Psoas muscle (tissue), 8 donors: ENCODE data around the gene HDAC5. TPM values are rescaled to one million over a fixed set of nuclear protein-coding genes. Genes with fewer than 3 reads are reported as not detected.

Experiments
- ATAC-seq, 4 donors: fragments of 200-7000 bp; cut with Tn5 transposase; one replicate each; pipeline ENCODE4 v1.9.1; 2020; ENCODE audit warnings: moderate library complexity in 3 of 4, mild to moderate bottlenecking in 2 of 4
- DNase-seq, 2 donors: peaks; one replicate each; pipeline ENCODE4 v3.0.0-alpha.2; 2020
- H3K27ac ChIP-seq: fragments of 200-600 bp; one replicate; pipeline ENCODE4 v1.8.0; 2022
- H3K27me3 ChIP-seq, 3 donors: fragments of 200-600 bp in 1 of 3; one replicate each; pipeline versions ENCODE4 v1.6.1 to v1.8.0; 2013 to 2022; ENCODE audit warnings: low read length in 2 of 3, mild to moderate bottlenecking in 2 of 3, moderate library complexity in 1 of 3; ENCODE audit not compliant: insufficient read depth in 3 of 3
- H3K36me3 ChIP-seq, 2 donors: fragments of 200-600 bp in 1 of 2; one replicate each; pipeline versions ENCODE4 v1.6.1 to v1.8.0; 2013 to 2022; ENCODE audit warnings: low read depth in 1 of 2, mild to moderate bottlenecking in 1 of 2, moderate library complexity in 1 of 2; ENCODE audit not compliant: insufficient read depth in 1 of 2
- H3K4me1 ChIP-seq: fragments of 200-600 bp; one replicate; pipeline ENCODE4 v1.8.0; 2022
- H3K4me3 ChIP-seq: fragments of 200-600 bp; one replicate; pipeline ENCODE4 v1.8.0; 2022; ENCODE audit warnings: mild to moderate bottlenecking
- H3K9me3 ChIP-seq: fragments of 200-600 bp; one replicate; pipeline ENCODE4 v1.8.0; 2022
- WGBS, 3 donors: extraction: QIAGEN DNeasy Blood & Tissue Kit; methylation state at CpG; one replicate each; pipeline versions ENCODE4 v1.1.6 to v1.1.7; 2013; 5-methylcytosine and 5-hydroxymethylcytosine counted together
- intact Hi-C, 2 donors: fragments of 100-400 bp; cut with DNase I; formaldehyde crosslinking; loops; one replicate each; pipeline versions ENCODE4 v1.11.0 to v1.14.2; 2022
- polyA plus RNA-seq, 3 donors: library from polyadenylated mRNA; stranded (reverse); fragments of 200-250 nt; gene quantifications; one replicate each; pipeline ENCODE4 v1.2.3, GENCODE V29; 2013
- total RNA-seq, 4 donors: library from RNA; stranded (reverse); fragmentation: NEBNext Ultra II Directional in 2 of 4; extraction: Animal tissue kit (Norgen Biotek cat#: 25700) in 2 of 4; gene quantifications; one replicate each; pipeline versions ENCODE4 v1.2.1 to v1.2.4, GENCODE V29; 2021 to 2023
- TF ChIP-seq, protein P1 (sequence below): fragments of 200-600 bp; IDR thresholded peaks from one replicate; pipeline ENCODE4 v1.8.0; 2022; ENCODE audit warnings: antibody characterized with exemption
- donor health status: healthy with polysubstance abuse.
- donor health status: DM: no; HTN: no; CAD: no; lungs with moderate emphysema.
- donor health status: Bipolar disorder and iron deficiency.
- donor health status: healthy.
- donor health status: DM: yes; HTN: yes; CAD: no.
- donor health status: DM: no; HTN: no; CAD: no.
- donor health status: DM: no; HTN: no; CAD: no.
- donor health status: DM: yes; HTN: yes; CAD: no.

HDAC5 gene
- total and polyA plus RNA-seq, 7 donors: 8.8 to 75.6 (median 35.8) TPM

DNA sequence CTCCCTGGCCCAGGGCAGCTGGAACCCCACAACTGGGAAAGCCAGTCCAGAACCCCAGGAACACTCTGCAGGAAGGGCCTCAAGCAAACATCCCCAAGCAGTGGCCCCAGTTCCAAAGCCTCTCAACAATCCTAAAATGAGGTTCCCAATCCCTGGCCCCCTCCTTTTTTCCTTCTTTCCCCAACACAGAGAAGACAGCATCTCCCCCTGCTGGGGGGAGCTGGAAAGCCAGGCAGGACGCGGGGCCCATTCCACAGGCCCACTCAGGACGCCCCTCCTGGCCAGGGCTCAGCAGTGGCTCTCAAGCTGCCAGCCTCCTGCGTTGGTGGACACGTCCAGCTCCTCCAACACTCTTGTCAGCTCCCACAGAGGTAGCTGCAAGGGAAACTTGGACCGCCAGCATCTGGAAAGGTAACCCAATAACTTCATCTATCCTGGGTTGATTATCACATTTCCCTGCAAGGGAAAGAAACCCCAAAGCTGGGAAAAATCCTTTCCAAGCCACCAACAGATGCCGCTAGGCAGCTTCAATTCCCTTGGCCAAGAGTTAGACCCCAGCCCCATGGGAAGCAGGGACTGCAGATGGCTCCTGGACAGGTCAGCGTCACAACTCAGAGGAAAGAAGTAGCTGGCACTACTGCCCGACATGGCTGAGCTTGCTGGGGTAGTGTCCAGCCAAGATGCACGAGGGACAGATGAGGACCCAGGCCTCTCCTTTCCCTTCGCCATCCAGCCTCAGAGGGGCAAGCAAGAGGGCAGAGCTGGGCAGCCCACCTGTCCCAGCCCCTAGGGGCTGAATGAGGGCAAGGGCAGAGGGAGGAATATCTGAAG lies 7.6 kb downstream of the HDAC5 start:
- TF ChIP-seq, protein P1, sequence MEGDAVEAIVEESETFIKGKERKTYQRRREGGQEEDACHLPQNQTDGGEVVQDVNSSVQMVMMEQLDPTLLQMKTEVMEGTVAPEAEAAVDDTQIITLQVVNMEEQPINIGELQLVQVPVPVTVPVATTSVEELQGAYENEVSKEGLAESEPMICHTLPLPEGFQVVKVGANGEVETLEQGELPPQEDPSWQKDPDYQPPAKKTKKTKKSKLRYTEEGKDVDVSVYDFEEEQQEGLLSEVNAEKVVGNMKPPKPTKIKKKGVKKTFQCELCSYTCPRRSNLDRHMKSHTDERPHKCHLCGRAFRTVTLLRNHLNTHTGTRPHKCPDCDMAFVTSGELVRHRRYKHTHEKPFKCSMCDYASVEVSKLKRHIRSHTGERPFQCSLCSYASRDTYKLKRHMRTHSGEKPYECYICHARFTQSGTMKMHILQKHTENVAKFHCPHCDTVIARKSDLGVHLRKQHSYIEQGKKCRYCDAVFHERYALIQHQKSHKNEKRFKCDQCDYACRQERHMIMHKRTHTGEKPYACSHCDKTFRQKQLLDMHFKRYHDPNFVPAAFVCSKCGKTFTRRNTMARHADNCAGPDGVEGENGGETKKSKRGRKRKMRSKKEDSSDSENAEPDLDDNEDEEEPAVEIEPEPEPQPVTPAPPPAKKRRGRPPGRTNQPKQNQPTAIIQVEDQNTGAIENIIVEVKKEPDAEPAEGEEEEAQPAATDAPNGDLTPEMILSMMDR: peak; percentile 73
- intact Hi-C loops: loop anchor here in 1 of 2 donors (5.0 to 10.0 kb wide), 2 partner anchors 101 to 173 kb away; partner anchors contain the start of genes PPY and TMEM101
- peaks cover 0 to 30% of the 10 kb centered on the region in 2 donors for H3K36me3 ChIP-seq
- no peaks in the 10 kb centered on the region for H3K9me3 ChIP-seq
- H3K4me1 ChIP-seq: peaks cover 84% of the 10 kb centered on the region
- ATAC-seq: no peak
- DNase-seq: peak; percentile 60 to 74
- H3K27ac ChIP-seq: peak overlapping the region; percentile 96
- no peaks in the 10 kb centered on the region for H3K27me3 ChIP-seq
- 25 to 40% (median 29%) methylated on average over 11 of the region's 11 CpGs for WGBS, 3 donors
- no peak overlapping the region for H3K4me3 ChIP-seq

DNA sequence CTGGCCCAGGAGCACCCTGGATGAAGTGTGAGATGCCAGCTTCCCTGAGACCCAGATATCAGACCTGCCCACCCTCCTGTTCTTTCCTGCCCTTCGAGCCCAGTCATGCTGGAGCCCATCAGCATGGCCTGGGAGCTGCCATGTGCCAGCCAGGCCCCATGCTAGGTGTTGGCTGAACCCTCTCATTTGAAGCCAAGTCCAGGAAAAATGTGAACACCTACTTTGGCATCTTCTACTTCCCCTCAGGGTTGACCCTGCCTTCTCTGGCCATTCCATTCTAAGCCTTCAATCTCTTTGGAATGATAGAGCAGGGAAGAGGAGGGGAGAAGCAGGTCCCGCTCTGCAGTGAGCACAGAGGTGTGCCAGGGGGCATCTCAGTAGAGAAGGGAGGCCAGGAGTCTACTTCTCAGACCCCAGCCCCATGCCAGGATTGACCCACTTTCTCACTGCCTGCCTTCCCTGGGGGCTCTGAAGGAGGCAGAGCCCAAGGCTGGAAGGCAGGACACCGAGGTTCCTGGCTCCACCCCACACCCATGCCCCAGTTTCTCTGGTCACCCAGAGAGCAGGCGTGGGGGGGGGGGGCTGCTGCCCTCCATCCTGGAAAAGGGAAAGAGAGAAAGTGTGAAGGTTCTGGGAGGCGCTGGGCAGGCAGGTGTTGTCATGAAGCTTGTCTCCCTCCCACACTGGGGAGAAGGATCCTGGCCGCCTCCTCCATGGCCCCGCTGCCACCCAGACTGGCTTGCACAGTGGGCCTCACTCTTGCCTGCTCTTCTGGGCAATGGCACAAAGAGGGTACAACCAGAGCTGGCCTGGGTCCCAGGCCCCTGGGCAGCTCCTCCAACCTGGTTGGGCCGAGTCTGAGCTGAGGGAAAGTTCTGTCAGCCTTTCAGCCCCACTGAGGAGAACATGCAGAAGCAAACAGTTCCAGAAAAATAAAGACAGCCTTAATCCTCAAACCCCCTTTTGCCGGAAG lies 9.3 kb downstream of the HDAC5 start:
- Histone ChIP-seq H3K9me3 (no peaks in the 10 kb centered on the region), H3K27me3 (no peaks in the 10 kb centered on the region), H3K36me3 (peaks cover 0 to 30% of the 10 kb centered on the region in 2 donors), H3K4me3 (peak overlapping the region; percentile 1), H3K4me1 (peaks cover 89% of the 10 kb centered on the region), H3K27ac (peak overlapping the region; percentile 96)
- intact Hi-C loops: loop anchor here (5.0 to 10.0 kb wide), 3 partner anchors 42 to 1732 kb away; partner anchors contain the start of genes G6PC3 (in 1 of the 2) and TMEM101 (in 1 of the 2)
- TF ChIP-seq, protein P1: no peak
- ATAC-seq (no peak), DNase-seq (no peak)
- WGBS, 3 donors: 51 to 69% (median 56%) methylated on average over 9 of the region's 9 CpGs

DNA sequence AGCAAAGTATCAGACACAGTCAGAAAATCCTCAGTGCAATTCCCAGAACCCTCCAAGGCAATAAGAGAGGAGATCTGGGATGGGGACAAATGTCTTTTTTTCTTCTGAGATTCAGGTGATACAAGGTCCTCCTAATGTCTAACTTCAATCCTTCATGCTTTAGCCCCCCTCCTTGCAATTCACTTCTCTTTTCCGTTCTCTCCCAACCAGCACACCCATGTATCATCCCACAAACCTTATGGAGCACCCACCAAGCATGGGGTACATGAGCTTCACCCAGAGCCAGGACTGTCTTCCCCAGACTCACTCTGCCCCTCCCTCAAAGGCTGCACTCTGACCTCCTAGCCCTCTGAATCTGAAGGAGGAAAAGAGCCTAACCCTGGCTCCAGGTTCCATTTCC lies 10.1 kb downstream of the HDAC5 start:
- no peaks in the 10 kb centered on the region for H3K9me3 ChIP-seq
- H3K4me1 ChIP-seq: peaks cover 88% of the 10 kb centered on the region
- peak overlapping the region; percentile 96 for H3K27ac ChIP-seq
- no peak for ATAC-seq
- no peaks in the 10 kb centered on the region for H3K27me3 ChIP-seq
- intact Hi-C loops: loop anchor here (5.0 to 10.0 kb wide), 3 partner anchors 41 to 1731 kb away; partner anchors contain the start of genes G6PC3 (in 1 of the 2) and TMEM101 (in 1 of the 2)
- WGBS, 3 donors: 50 to 100% (median 82%) methylated on average over 1 of the region's 1 CpG
- peak overlapping the region; percentile 1 for H3K4me3 ChIP-seq
- DNase-seq: no peak
- TF ChIP-seq, protein P1: no peak
- H3K36me3 ChIP-seq: peaks cover 0 to 30% of the 10 kb centered on the region in 2 donors
